GM19438 (cell line): Measurements from ENCODE around the gene UGT1A10.
"Not testable (repeated sequence)": the region's sequence is repeated elsewhere in the genome, so short reads cannot be mapped to it uniquely, and the experiment has no call there.

Experiments
- ATAC-seq: cut with Tn5 transposase; IDR thresholded peaks from one replicate; pipeline ENCODE4 v1.9.1; 2021; ENCODE audit warnings: low read depth; ENCODE audit not compliant: unreplicated experiment

Gene UGT1A10

DNA sequence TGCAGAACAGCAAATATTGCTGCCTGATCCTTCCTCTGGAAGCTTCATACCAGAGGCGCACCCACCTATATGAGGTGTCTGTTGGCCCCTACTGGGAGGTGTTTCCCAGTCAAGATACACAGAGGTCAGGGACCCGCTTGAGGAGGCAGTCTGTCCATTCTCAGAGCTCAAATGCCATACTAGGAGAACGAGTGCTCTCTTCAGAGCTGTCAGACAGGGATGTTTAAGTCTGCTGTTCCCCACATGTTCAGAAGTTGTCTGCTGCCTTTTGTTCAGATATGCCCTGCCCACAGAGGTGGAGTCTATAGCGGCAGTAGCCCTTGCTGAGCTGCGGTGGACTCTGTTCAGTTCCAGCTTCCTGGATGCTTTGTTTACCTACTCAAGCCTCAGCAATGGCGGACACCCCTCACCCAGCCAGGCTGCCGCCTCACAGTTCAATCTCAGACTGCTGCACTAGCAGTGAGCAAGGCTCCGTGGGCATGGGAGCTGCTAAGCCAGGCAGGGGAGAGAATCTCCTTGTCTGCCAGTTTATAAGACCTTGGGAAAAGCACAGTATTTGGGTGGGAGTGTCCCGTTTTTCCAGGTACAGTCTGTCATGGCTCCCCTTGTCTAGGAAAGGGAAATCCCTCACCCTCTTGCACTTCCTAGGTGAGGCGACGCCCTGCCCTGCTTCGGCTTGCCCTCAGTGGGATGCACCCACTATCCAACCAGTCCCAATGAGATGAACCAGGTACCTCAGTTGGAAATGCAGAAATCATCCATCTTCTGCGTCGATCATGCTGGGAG is 100.8 kb downstream of the UGT1A10 start:
- ATAC-seq = not testable (repeated sequence)

DNA sequence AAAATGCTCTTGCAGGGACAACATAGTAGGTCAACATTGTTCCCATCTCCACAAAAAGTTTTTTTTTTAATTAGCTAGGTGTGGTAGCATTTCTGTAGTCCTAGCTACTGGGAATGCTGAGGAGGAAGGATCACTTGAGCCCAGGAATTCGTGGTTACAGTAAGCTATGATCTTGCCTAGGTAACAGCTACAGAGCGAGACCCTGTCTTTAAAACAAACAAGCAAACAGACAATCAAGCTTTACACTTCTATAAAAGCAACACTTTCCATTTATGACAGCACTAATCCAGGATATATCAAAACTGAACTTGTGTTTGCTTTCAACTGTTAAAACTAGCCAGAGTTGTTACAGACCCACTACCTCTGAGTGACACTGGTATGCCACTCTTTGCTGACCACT is 104.6 kb downstream of the UGT1A10 start:
- ATAC-seq = no peak

- ATAC-seq = no peak
Measured at GRCh38 chr2:233743464-233744259, 107.4 kb downstream of the UGT1A10 start.

- ATAC-seq = no peak
Measured at GRCh38 chr2:233745073-233745755, 109.0 kb downstream of the UGT1A10 start.

- not testable (repeated sequence) for ATAC-seq
Measured at GRCh38 chr2:233745838-233746237, 109.6 kb downstream of the UGT1A10 start.

- no peak for ATAC-seq
Measured at GRCh38 chr2:233746475-233747282, 110.4 kb downstream of the UGT1A10 start.

GRCh38 chr2:233747283-233747544 is 111.0 kb downstream of the UGT1A10 start:
- ATAC-seq = no peak

GRCh38 chr2:233750689-233751088 is 114.4 kb downstream of the UGT1A10 start:
- not testable (repeated sequence) for ATAC-seq

DNA sequence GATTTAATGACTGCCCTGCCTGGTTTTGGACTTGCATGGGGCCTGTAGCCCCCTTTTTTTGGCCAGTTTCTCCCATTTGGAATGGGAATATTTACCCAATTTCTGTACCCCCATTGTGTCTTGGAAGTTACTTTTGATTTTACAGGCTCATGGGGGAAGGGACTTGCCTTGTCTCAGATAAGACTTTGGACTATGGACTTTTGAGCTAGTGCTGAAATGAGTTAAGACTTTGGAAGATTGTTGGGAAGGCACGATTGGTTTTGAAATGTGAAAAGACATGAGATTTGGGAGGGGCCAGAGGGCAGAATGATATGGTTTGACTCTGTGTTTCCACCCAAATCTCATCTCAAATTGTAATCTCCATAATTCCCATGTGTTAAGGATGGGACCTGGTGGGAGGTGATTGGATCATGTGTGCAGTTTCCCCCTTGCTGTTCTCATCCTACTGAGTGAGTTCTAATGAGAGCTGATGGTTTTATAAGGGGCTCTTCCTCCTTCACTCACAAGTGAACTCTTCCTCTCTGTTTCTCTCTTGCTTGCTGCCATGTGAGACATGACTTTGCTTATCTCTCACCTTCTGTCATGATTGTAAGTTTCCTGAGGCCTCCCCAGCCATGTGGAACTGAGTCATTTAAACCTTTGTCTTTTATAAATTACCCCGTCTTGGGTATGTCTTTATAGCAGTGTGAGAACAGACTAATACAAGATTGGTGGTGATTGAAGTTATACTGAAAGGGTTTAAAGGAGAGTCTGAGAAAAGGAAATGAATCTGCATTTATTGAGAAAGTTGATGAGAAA is 115.2 kb downstream of the UGT1A10 start:
- not testable (repeated sequence) for ATAC-seq

GRCh38 chr2:233754872-233755611 is 118.8 kb downstream of the UGT1A10 start:
- no peak for ATAC-seq

- ATAC-seq = no peak
Measured at GRCh38 chr2:233756429-233757081, 120.3 kb downstream of the UGT1A10 start.

GRCh38 chr2:233758141-233758540 is 121.9 kb downstream of the UGT1A10 start:
- no peak for ATAC-seq

GRCh38 chr2:233758849-233759248 is 122.6 kb downstream of the UGT1A10 start:
- no peak for ATAC-seq

GRCh38 chr2:233760043-233760442 is 123.8 kb downstream of the UGT1A10 start, which contains the start of gene UGT1A1:
Gene UGT1A1, plus strand, starts transcription at chr2:233760270. Its CDS starts 18 bp downstream, at chr2:233760288.
- no peak for ATAC-seq

GRCh38 chr2:233761040-233761769 is 125.0 kb downstream of the UGT1A10 start:
- no peak for ATAC-seq

DNA sequence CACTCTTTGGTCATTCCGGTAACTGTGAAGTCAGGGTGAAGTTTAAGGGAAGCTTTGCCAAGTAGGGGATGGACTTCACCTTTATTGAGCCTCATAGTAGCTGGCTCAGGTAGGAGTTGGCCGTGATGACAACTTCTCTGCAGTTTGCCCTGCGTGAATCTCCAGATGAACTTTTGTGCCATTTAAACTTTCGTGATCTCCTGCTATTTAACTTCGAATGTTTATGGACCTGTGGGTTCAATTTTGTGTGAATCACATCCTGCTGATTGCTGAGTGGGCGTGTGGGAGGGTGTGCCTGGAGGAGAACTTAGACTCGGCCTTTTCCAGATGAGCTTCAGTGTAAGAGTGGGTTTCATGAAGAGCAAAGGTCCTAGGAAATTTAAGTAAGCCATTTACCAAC is 128.0 kb downstream of the UGT1A10 start:
- no peak for ATAC-seq

DNA sequence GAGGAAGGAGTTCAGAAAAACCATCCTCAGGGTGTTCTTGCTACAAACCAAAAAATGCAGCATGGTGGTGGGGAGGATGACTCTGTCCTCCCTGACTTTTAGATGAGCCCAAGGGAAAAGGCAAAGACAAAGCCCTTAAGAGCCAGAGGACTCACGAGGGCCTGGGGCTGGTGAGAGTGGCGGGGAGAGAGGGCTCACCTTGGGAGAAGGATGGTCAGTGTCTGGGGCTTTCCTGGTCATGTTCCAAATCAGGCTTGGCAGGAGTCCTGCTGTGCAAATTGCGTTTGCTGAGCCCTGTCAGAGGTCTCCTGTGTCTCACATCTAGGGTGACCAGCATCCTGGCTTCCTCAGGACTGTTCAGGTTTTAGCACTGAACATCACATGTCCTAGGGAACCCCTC is 128.5 kb downstream of the UGT1A10 start:
- no peak for ATAC-seq

GRCh38 chr2:233766416-233766815 is 130.2 kb downstream of the UGT1A10 start:
- ATAC-seq = no peak
